HG03460 (cell line): ENCODE measurements around the gene MPND.

Experiments used
- ATAC-seq: cut with Tn5 transposase; IDR thresholded peaks from one replicate; pipeline ENCODE4 v1.9.1; 2021; ENCODE audit not compliant: unreplicated experiment

Gene MPND

DNA sequence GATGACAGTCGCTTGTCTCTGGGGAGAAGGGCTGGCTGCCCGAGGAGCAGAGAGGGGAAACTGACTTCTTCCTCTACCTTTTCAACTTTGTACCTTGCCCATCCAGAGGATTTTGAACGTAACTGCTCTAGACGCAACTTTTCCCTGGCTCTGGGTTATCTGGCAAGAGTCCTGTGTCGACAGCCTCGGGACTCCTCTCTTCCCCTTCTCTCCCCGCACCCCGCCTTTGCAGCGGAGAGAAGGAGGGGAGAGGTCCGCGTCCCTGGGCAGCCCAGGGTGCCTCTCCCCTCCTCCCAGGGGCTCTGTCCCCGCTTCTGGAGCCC is 56.4 kb downstream of the MPND start:
- ATAC-seq, result peak; percentile 2

DNA sequence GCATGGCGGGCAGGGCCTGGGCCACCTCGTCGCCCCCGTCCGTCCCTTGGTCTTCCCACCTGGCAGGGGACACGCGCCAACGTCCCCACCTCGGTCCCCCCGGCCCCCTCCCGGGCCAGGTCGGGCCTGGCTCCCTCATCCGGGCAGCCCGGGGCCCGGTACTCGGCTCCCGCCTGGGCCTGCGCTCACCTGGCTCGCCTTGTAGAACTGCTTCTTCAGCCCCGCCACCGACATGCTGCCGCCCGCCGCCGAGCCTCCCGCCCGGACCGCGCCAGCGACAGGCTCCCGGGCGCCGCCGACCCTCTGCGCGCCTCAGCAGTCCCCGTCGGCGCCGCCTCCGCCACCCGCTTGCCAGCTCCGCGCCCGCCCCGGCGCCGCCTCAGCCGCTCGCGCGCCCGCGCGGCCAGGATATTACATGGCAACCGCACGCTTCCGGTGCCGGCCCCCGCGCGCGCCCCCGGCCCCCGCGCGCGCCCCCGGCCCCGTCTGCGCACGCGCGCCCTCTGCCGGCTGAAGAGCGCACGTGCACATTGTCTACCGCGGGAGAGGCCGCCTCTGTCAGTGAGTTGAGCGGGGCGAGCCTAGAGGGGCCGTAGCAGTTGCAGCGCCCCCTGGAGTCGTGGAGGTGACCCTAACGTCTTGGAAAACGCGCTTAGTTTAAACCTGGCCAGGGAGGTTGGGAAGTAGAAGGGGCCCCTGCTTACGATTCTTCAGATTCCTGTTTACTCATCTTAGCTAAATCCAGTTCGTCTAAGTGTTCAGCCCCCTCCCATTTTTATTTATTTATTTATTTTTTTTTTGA is 57.0 kb downstream of the MPND start, which contains the start of gene SH3GL1:
Gene SH3GL1 (minus strand): TSS at position 413 of the 802 bp plus-strand sequence. CDS start 179 bp downstream, at position 234.
- ATAC-seq, result peak; percentile 47

DNA sequence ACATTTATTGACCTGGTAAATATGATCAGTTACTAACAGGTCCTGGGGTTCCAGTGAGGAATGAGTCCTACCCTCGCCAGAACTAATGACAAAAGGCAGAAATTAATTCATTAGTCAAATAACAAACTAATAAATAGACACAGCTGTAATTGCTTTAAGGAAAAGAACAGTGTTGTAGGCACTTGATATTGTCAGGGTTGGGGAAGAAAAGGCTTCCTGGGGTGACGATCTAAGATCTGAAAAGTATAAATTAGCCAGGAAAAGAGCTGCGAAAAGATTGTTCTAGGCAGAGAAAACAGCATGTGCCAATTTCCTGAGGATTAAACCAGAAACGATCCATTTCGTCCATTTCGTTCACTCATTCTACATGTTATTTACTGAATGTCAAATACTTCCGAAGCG is 58.4 kb downstream of the MPND start:
- no peak for ATAC-seq

DNA sequence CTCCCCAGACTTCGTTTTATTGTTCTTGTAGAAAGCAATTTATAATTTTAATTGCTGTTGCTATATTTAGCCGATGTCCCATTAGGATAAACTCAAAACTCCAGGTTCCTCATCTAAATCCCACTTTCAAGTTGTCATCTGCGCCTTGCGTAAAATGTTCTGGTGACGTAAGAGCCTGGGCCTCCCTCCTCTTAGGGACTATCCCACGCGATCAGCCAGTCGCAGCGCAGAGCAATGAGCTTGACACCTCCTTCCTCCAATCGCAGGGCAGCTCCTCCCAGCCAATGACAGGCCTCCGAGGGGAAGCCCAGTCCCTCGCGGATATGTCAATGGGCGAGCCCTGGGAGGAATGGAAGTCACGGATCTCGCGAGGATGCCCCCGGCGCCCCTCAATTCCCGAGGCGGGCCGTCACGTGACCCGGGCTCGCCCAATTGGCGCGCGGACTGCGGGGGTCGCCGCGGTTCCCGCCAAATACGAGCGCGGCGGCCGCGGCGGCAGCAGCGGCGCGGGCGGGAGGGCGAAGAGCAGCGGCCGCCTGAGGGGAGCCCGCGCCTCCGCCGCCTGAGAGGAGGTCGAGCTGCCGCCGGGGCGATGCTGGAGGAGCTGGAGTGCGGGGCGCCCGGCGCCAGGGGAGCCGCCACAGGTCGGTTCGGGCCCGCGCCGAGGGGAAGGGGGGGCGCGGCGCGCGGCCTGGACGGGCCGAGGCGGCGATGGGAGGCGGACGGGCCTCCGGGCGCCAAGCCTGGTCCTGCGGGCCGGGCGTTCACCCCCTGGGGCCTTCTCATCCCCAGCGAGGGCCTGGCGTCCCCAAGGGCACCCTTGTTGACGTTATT is 59.0 kb downstream of the MPND start, which contains the start of gene CHAF1A:
Gene CHAF1A (plus strand): TSS at position 470 of the 834 bp plus-strand sequence. CDS start 123 bp downstream, at position 593.
- peak; percentile 78 for ATAC-seq

DNA sequence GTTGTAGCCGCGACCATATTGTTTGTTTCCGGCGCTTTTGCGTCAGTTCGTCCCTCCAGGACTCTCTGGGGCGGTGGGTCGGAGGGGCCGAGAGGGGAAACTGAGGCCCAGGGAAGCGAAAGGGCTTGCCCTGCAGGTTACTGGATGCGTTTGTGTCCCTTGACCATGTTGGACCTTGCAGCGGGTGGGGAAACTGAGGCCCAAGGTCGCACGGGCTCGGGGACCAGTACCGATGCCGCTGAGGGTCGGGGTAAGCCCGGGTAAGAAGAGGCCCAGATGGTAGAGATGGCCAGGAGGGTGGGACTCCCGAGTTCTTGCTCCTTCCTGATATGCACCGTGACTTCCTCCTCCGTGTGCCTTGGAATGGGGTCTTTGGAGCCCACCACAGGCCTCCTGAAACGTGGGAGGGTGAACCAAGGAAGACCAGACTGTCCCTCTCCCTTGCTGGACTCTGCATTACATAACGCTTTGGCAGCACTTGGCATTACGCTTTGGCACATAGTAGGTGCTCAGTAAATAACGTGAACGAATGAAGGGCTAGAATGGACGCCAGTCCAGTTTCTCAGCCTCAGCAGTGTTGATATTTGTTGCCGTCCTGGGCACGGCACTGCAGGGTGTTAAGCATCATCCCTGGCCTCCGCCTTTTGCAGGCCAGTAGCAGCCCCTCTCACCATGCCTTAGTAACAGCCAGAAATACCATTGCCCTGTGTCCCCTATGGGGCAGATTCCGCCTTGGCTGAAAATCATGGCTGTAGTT is 59.8 kb downstream of the MPND start:
- no peak for ATAC-seq

DNA sequence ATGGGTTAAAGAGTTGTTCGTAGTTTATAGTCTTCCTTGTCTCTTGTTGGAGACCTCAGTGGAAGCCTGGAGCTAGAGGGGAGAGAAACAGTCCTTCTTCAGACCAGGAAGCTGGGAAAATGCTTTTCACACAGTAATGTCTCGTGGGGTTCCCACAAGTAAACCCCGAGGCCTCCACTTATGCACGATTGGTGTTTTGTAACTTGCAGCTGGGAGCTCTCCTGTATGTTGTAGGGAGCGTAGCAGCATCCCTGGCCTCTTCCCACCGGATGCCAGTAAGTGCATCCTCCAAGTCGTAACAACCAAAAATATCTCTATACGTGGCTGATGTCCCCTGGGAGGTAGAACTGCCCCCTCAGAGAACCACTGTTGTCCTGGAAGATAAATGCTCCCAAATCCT is 62.6 kb downstream of the MPND start:
- no peak for ATAC-seq

DNA sequence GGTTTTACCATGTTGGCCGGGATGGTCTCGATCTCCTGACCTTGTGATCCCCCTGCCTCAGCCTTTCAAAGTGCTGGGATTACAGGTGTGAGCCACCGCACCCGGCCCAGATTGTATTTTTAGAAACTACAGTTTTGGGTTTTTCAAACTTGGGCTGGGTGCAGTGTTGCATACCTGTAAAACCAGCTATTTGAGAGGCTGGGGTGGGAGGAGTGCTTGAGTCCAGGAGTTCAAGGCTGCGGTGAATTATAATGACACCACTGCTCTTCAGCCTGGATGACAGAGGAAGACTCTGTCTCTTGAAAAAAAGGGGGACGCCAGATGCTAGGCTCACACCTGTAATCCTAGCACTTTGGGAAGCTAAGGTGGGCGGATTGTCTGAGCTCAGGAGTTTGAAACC is 63.3 kb downstream of the MPND start:
- no peak for ATAC-seq

DNA sequence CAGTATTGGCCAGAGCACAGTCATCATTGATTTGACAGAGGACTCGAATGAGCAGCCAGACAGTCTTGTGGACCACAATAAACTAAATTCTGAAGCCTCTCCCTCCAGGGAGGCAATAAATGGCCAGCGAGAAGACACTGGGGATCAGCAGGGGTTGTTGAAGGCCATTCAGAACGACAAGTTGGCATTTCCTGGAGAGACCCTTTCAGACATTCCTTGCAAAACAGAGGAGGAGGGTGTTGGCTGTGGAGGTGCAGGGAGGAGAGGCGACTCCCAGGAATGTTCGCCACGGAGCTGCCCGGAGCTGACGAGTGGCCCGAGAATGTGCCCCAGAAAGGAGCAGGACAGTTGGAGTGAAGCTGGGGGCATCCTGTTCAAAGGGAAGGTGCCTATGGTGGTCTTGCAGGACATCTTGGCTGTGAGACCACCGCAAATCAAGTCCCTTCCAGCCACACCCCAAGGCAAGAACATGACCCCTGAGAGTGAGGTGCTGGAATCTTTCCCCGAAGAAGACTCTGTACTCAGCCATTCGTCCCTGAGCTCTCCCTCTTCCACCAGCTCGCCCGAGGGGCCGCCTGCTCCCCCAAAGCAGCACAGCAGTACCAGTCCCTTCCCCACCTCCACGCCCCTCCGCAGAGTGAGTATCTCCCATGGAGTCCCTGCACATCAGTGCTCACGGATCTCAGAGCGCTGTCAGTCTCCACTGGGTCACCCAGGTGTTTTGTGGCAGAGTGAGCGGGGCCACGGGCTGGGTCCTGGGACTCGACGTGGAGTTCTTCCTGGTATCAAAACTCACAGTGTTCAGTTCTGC is 66.0 kb downstream of the MPND start:
- no peak for ATAC-seq
